NCI-H460 (cell line): ENCODE measurements around the gene GNG3. TPM values are rescaled to one million over a fixed set of nuclear protein-coding genes. Genes with fewer than 3 reads are reported as not detected.
"Not testable (repeated sequence)": the region's sequence is repeated elsewhere in the genome, so short reads cannot be mapped to it uniquely, and the experiment has no call there.

Experiments used
- DNase-seq: peaks from one replicate; pipeline ENCODE4 v3.0.0-alpha.2; 2016; ENCODE audit warnings: low read depth; ENCODE audit errors: extremely low read depth
- total RNA-seq: library from RNA; depleted of rRNA; stranded (reverse); fragments of >200 nt; shearing (Covaris generic); gene quantifications from 2 replicates; pipeline ENCODE4 v1.2.3, GENCODE V29; 2014

Gene GNG3
- total RNA-seq, 1 experiment from 2014 or later: 0.17 TPM

GRCh38 chr11:62687508-62688396 is 19.7 kb upstream of the GNG3 start:
- no peak for DNase-seq

- no peak for DNase-seq
These were observed 19.0 kb upstream of the GNG3 start for GRCh38 chr11:62688491-62688890.

DNA sequence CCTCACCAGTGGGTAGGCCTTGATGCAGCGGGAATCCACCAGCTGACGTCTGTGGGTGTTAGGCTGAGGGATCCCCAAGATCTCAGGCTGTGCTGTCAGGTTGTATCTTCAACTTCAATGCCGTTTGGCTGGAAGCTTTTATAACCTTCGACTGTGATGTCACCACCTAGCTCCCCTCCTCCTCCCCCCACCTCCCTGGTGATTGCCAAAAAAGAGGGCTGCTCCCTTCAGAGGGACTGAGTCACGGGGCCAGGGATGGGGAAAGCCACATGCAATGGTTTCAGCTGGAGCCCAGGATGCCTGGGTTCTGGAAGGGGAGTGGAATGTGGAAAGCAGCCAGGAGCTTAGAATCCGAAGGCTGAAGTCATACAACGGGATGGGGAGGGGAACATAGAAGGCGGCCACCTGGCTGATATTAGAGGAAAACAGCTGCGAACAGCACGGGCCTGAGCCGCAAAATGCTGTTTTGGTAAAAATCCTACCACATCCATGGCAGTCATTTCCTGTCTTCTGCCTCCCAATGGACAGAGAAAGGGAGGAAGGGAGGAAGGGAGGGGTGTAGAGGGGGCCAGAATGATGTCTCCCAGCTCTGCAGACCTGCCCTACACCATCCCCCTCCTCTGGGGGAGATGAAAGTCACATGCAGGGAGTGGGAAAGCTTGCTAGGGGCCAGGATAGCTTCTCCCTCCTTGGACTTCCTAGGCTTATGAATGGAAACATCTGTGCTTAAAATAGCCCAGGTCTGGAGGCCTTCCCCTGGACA is 17.9 kb upstream of the GNG3 start, which contains the start of gene LRRN4CL:
TSS of gene LRRN4CL (minus strand) at position 110 of the 763 bp plus-strand sequence. CDS start 1,022 bp downstream, outside the sequence.
- no peak for DNase-seq

DNA sequence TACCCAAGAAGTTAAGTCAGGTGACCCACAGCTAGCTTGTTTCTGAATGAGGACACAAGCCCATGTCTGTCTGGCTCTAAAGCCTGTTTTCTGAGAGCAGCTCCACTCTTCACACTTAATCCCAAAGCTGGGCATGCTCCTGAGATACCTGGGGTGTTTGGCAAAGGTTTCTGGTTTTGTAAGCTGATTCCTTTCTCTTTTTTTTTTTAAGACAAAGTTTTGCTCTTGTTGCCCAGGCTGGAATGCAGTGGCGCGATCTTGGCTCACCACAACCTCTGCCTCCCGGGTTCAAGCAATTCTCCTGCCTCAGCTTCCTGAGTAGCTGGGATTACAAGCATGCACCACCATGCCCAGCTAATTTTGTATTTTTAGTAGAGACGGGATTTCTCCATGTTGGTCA is 13.9 kb upstream of the GNG3 start:
- not testable (repeated sequence) for DNase-seq

DNA sequence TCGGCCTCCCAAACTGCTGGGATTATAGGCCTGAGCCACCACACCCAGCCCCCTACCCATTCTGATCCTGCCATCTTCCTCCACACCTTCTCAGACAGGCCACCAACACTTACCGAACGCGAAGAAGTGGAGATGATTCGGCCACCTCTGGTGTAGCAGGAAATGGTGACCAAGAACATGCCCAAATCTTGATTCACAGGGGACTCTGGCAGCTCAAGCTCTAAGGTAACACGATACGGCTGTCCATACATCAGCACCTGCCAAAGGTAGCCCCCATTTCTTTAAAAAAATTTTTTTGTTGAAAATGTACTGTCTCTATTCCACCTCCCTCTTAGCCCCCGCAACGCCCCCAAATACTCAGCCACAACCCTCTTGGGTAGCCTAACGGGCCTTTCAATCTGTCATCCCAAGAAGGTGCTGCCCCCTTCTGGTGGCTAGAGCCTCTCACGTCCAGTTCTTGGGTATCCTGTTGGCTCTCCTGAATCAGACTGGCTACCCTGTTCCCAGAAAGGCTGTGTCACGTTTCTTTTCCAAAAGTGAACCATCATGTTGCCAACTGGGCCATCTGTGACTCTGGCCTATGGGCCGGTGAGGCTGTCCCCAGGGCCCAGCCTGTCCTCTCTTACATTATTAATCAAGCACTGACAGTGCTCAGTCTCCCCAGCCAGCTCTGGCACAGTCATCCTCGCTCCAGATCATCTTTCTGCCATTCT is 12.9 kb upstream of the GNG3 start:
- peak; percentile 71 for DNase-seq

DNA sequence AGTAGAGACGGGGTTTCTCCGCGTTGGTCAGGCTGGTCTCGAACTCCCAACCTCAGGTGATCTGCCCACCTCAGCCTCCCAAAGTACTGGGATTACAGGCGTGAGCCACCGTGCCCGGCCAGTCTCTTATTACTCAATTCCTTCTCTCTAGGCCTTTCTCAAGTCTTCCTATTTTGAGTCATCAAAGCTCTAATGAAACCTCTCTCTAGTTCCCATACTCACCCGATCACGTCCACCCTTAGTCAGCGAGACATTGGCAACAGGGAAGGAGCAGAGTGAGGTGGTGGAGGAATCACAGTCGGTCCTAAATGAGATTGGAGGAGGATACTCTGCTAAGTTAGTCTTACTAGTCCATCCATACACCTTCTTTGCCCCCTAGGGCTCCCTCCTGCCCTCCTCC is 5.2 kb upstream of the GNG3 start:
- no peak for DNase-seq

GRCh38 chr11:62703921-62704320 is 3.6 kb upstream of the GNG3 start:
- DNase-seq: not testable (repeated sequence)

GRCh38 chr11:62705413-62705812 is 2.1 kb upstream of the GNG3 start:
- DNase-seq: no peak

DNA sequence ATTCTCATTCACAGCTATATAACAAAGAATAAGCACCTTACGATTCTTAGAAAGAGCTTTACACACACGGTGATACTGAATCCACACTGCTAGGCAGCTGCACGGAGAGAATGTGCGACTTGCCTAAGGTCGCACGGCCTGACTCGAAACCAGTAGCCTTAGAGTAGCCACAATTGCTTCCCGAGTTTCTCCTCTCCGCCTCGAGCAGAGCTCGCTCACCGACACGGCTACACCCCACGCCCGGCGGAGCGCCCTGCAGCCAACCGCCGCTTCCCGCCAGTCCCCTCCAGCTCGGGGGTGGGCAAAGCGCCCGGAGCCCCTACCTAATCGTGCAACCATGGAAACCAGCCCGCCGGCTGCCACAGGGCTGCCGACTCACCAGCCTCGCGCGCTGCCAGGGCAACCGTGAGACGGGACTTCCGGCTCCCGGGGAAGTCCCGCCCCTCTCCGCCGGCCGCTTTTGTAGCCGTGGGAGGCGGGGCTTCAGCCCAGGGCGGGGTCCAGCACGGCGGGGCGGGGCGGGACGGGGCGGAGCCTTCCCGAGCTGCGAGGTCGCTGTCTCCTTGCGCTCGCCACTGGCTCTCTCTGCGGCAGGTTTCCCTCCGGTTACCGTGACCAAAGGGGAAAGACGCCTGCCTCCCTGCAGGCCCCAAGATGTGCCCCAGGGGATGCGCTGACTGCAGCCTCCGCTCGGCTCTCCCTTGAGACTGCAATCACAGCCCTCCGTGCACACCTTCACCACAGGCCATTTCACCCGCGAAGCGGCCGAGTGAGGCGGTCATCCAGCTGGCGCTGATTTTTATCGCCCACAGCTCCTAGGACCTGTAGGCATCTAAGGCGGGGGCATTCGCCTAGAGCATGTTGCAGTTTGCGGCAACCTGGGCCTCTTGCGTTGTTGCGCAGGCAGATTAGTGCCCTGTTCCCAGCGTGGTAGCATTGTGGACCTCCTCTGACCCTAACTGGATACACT is 1.3 kb upstream of the GNG3 start:
- peak; percentile 82 for DNase-seq

DNA sequence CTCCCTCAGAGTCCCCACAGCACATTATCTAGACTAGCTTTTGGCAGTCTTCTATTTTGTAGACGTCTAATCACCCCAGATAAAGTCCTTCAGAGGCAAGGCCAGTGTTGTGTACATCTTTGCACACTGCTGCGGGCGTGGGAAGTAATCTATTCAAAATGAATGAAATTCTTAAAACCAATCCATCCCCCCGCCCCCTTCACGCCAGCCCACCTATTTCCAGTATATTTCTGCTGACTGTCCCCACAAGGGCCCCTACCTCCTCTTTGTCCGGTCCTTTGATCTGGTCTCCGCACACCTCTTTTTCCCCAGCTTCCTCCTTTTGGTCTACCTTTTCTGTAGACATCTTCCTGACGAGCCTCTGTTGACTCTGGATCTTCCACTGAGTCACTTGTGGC is 627 bp upstream of the GNG3 start:
- DNase-seq: no peak

- DNase-seq: no peak
These were observed 916 bp downstream of the GNG3 start for GRCh38 chr11:62708392-62708791.

DNA sequence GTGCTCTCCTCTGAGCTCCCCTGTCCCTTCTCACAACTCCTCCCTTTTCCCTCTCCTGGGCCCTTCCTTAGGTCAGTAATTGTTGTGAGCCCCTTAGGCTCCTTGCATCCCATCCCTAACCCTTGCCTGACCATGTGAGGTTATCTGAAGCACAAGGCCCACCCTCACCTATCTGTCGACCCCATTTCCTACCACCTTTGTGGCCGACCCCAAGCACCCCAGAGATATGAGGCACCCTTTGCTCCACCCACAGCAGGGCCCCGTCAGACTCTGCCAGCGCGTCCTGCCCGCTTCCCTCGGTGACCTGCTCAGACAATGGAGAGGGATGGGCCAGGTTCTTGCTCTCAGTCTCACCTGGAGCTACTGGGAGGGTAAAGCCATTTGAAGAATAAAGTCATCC is 1.3 kb downstream of the GNG3 start:
- no peak for DNase-seq

DNA sequence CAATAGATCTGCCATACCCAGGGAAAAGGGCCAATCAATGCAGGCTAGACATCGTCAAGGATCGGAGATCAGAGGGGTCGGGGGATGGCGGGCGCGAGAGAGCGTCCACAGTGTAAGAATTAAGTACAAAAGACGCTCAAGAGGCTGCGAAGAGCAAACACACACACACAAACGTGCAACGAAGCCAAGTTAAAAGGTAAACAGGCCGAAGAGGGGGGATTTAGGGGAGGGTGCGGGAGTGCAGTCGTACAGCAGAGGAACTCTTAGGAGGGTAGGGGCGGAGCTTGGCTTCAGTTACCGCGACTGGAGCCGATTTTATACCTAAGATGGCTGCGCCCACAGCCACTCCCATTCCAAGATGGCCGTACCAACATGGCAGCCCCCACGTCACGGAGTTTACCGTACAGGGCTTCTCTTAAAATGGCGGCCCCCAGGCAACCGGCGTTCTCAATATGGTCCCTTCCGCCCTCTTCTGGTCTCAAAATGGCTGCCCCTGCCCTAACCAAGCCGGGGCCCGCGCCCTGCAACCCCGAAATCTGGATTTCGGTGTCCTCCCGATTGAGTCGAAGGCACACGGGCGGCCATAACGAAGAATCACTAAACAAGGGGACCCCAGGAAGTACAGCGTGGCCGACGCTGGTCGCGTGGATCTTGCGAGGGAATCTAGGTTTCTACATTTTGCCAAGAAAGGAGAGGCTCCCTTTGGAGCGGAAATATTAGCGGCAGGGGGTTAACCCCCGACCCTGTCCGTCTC is 1.9 kb downstream of the GNG3 start:
- peak; percentile 95 for DNase-seq

DNA sequence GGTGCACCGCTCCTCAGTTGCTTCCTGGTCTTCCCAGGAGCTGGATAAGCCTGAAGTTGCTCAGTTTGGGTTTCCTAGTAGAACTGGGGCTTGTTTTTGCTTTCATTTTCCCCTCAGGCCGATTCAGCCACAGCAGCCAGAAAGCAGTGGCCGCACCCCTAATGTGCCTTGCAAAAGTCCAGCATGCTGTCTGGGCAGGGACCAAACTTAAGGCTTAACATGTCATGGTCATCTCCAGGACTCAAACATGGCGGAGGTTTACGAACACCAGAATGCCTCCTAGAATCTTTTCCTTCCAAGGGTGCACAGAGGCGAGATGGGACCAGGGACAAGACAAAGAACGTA is 2.5 kb downstream of the GNG3 start:
- DNase-seq: no peak

DNA sequence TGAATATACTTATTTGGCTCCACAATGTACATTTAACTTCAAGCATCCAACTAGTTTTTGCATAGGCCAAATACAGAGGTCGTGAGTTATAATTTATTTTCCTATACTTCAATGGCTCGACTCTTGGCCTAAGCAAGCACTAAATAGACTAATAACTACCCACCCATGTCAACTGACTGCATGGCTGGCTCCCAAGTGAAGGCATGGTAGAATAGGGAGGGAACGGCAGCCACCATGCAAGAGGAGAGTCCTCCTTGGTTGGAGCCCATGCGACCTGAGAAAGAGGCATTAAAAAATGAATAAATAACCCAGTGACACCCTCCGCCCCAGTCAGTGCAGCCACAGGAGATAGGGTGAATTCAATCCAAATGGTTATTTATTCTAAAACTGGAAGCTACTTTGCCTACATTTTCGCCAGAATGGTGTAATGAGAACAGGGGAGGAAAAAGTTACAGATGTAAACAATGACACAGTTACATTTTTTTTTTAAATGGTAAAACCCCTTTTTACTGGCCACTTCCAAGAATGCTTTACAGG is 4.9 kb downstream of the GNG3 start:
- no peak for DNase-seq

GRCh38 chr11:62712861-62713260 is 5.4 kb downstream of the GNG3 start:
- DNase-seq: no peak

DNA sequence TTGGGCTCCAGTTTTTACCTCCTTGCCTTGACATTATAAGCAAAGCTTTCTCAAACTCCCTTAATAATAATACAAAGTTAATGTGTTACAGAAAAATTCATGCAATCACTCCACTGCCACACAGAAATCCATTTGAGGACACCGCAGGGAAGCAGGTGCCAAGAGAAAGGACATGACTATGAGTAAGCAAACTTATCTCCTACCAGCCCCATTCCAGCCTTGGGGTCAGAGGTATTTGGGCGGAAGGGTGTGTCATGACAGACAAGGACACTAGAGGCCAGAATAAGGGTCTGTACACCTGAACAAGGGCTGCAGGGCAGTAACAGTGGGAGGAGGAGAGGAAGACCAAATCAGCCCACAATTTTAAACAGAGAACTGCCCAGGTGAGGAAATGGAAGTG is 5.9 kb downstream of the GNG3 start:
- DNase-seq: no peak

GRCh38 chr11:62715150-62716130 is 8.0 kb downstream of the GNG3 start:
- DNase-seq: no peak
